GM13977 (cell line): ENCODE results near the gene GDI2.

Experiments
- DNase-seq: peaks from one replicate; pipeline ENCODE4 v3.0.0; 2012; ENCODE audit warnings: low spot score
- CTCF ChIP-seq: IDR thresholded peaks from 2 replicates; pipeline ENCODE4 v1.5.1; 2012; ENCODE audit warnings: mild to moderate bottlenecking, control low read depth; ENCODE audit not compliant: insufficient read depth; ENCODE audit errors: extremely low read depth, missing control alignments
- in situ Hi-C: fragments of 300-500 bp; cut with MboI; formaldehyde crosslinking; loops from one replicate; pipeline ENCODE4 v1.12.0; 2022; ENCODE audit warnings: low sequenced_read_pairs, low pct_unique_long_range_greater_than_20kb, mixed read lengths, inconsistent platforms; ENCODE audit not compliant: unreplicated experiment

GDI2 gene

DNA sequence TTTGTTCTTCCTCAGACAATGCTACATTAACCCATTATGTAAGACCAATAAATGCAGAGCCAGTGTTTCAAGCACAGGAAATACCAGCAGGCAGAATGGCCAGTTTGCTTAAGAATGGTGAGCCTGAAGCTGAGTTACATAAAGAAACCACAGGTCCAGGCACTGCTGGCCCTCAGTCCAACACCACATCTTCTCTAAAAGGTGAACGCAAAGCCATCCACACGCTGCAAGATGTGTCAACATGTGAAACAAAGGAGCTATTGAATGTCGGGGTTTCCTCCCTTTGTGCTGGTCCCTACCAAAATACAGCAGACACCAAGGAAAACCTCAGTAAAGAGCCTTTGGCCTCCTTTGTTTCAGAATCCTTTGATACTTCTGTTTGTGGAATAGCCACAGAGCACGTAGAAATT, 64.8 kb downstream of the GDI2 start:
- no peak for TF ChIP-seq CTCF
- DNase-seq = no peak
- in situ Hi-C loops = no loop called here

GRCh38 chr10:5746197-5746596, 67.0 kb downstream of the GDI2 start:
- no peak for DNase-seq
- in situ Hi-C loops = no loop called here
- TF ChIP-seq CTCF = no peak

DNA sequence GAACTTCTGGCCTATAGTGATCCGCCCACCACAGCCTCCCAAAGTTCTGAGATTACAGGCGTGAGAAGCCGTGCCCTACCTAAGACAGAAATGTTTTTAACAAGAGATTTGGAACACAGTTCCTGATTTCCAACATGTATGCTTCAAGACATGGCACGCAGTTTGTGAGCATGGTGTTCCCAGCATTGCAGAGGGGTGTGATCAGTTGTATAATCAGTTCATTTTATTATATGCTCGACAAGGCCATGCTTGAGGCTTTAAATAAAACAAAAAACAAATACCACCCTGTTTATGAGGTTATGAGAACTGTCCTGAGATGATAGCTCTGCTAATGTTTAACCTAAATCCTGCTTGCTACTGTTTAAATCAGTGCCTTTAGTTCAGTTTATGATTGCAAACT, 68.4 kb downstream of the GDI2 start:
- no peak for TF ChIP-seq CTCF
- in situ Hi-C loops = no loop called here
- DNase-seq = no peak

GRCh38 chr10:5743736-5744135, 69.5 kb downstream of the GDI2 start:
- no peak for TF ChIP-seq CTCF
- DNase-seq = no peak
- in situ Hi-C loops = no loop called here

DNA sequence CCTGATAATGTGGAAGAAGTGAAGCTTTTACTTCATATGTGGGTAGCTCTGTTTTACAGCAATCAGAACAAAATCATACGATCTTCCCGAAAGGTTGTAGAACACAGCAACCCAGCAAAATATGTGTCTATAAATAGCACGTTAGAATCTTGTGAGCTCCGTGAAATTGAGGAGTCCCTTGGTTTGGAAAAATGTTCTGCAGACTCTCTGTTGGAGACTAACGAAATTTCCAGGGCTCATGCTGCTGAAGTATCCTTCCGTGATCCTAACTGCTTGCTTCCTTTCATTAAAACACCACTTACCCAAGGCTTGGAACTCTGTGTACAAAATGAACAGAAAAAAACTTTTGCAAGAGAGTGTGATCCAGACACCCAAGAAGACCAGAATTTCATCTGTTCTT, 71.1 kb downstream of the GDI2 start:
- TF ChIP-seq CTCF = no peak
- in situ Hi-C loops = no loop called here
- no peak for DNase-seq

DNA sequence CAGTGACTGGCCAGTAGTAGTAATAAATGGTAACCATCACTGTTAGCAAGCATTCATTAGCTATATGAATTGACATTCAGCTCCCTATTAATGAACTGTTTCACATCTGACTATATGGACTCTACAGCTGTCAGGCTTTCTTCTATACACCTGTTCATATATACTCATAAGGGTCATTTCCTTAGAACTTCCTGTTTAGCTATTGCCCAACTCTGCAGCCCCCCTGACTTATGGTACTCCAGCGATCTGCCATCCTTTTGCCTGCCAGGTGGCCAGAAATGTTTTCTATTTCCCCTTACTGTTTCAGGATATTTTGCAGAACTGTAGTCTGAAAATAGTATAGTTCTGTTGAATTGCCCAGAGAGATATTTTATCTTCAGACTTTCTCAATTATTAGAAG, 72.0 kb downstream of the GDI2 start:
- no peak for TF ChIP-seq CTCF
- no peak for DNase-seq
- in situ Hi-C loops = no loop called here

DNA sequence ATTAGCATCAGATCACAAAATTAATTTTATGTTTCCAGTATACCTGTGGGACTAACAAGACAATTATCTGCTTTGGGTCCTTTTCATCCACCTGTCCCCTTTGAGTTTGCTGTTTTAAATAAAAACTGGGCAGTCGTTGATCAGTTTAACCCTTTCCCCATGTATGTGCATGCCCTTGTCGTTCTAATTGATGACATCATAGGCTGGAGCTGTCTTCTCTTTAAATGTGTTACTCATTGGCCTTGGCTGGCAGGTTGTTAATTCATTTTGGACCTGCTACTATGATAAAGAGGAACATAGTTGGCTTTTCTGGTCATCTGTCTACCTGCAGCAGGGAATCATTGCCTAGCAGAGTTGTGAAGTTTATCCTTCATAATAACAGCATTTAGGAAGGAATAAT, 74.8 kb downstream of the GDI2 start:
- no peak for TF ChIP-seq CTCF
- in situ Hi-C loops = no loop called here
- no peak for DNase-seq
